T-cell (primary cell): ENCODE data around the gene RAB11FIP4. TPM values are rescaled to one million over a fixed set of nuclear protein-coding genes. Genes with fewer than 3 reads are reported as not detected.

Experiments
- ATAC-seq, 4 experiments: fragments of 200-7000 bp in 3 of 4; fragments of 150-1000 bp in 1 of 4; cut with Tn5 transposase; replicated peaks in 1 of 4; 1 replicate in 3 of 4; 2 replicates in 1 of 4; pipeline ENCODE4 v1.10.0; 2021; ENCODE audit warnings: moderate library complexity in 3 of 4, mild to moderate bottlenecking in 2 of 4, moderate number of reproducible peaks in 1 of 4
- CTCF ChIA-PET, 2 donors: fragments of 300-600 bp; sonication (Branson Sonifier 250); formaldehyde crosslinking; loops; one replicate each; lab custom pipeline; 2022; ENCODE audit warnings: antibody characterized with exemption in 2 of 2; lab: Charles Lee
- POLR2A ChIA-PET, 2 donors: fragments of 300-600 bp; sonication (Branson Sonifier 250); formaldehyde crosslinking; loops; one replicate each; lab custom pipeline; 2022; ENCODE audit warnings: antibody characterized with exemption in 2 of 2; lab: Charles Lee
- DNase-seq, 35 experiments: peaks; one replicate each; pipeline versions ENCODE4 v3.0.0 to v3.0.0-alpha.2; 2013 to 2023
- H3K27ac ChIP-seq: one replicate; pipeline ENCODE4 v1.5.1; 2013; ENCODE audit warnings: low read length
- H3K27me3 ChIP-seq, 2 experiments: replicated peaks in 1 of 2; 1 replicate in 1 of 2; 2 replicates in 1 of 2; pipeline versions ENCODE4 v1.6.1 to v1.7.0; 2013; ENCODE audit warnings: low read length in 1 of 2, mixed read lengths in 1 of 2; ENCODE audit not compliant: control insufficient read depth in 2 of 2, insufficient read depth in 2 of 2; ENCODE audit errors: extremely low read depth in 1 of 2
- H3K36me3 ChIP-seq, 2 donors: 1 replicate in 1 of 2; 2 replicates in 1 of 2; pipeline versions ENCODE4 v1.6.1 to v1.7.0; 2013; ENCODE audit warnings: low read length in 1 of 2; ENCODE audit not compliant: control insufficient read depth in 2 of 2, insufficient read depth in 1 of 2; ENCODE audit errors: extremely low read depth in 1 of 2
- H3K4me1 ChIP-seq, 2 experiments: 1 replicate in 1 of 2; 2 replicates in 1 of 2; pipeline versions ENCODE4 v1.6.1 to v1.7.0; 2013; ENCODE audit warnings: low read length in 2 of 2, mixed read lengths in 1 of 2; ENCODE audit not compliant: insufficient read depth in 2 of 2, control insufficient read depth in 1 of 2; ENCODE audit errors: extremely low read depth in 1 of 2
- H3K4me3 ChIP-seq, 2 donors: 1 replicate in 1 of 2; 2 replicates in 1 of 2; pipeline versions ENCODE4 v1.5.1 to v1.7.0; 2013; ENCODE audit warnings: mild to moderate bottlenecking in 2 of 2, low read length in 1 of 2, moderate library complexity in 1 of 2; ENCODE audit not compliant: control insufficient read depth in 1 of 2; ENCODE audit errors: extremely low read depth in 1 of 2
- H3K9me3 ChIP-seq: 2 replicates; pipeline ENCODE4 v1.7.0; 2013
- H3K27ac Mint-ChIP-seq, 2 donors: one replicate each; pipeline ENCODE4 v1.8.0; 2020 to 2021; ENCODE audit warnings: mild to moderate bottlenecking in 2 of 2, mixed read lengths in 2 of 2
- H3K27me3 Mint-ChIP-seq, 2 donors: one replicate each; pipeline ENCODE4 v1.8.0; 2021 to 2022; ENCODE audit warnings: mixed read lengths in 2 of 2
- H3K36me3 Mint-ChIP-seq: one replicate; pipeline ENCODE4 v1.8.0; 2021; ENCODE audit warnings: mixed read lengths
- H3K4me1 Mint-ChIP-seq, 3 donors: one replicate each; pipeline ENCODE4 v1.8.0; 2020 to 2022; ENCODE audit warnings: mixed read lengths in 3 of 3, mild to moderate bottlenecking in 1 of 3
- H3K4me3 Mint-ChIP-seq, 3 donors: one replicate each; pipeline ENCODE4 v1.8.0; 2020 to 2022; ENCODE audit warnings: mild to moderate bottlenecking in 3 of 3, mixed read lengths in 3 of 3, moderate library complexity in 3 of 3
- H3K9me3 Mint-ChIP-seq, 3 donors: one replicate each; pipeline ENCODE4 v1.8.0; 2020 to 2022; ENCODE audit warnings: mixed read lengths in 3 of 3
- WGBS: methylation state at CpG from one replicate; pipeline ENCODE4 v1.1.5; 2013; ENCODE audit warnings: missing lambda C conversion rate; ENCODE audit not compliant: insufficient coverage; 5-methylcytosine and 5-hydroxymethylcytosine counted together
- total RNA-seq, 35 experiments: library from RNA in 6 of 35; stranded (reverse) in 6 of 35; fragments of 120-200 nt in 1 of 35; gene quantifications; one replicate each; pipeline versions ENCODE4 v1.2.1 to v1.2.4 and lab custom pipeline; 2013 to 2026

RAB11FIP4 gene
- total RNA-seq, 5 donors from 2014 or later (not counting 1 experiment from before 2014, with no cell fraction given): 45.6 to 72.6 (median 50.1) TPM

DNA sequence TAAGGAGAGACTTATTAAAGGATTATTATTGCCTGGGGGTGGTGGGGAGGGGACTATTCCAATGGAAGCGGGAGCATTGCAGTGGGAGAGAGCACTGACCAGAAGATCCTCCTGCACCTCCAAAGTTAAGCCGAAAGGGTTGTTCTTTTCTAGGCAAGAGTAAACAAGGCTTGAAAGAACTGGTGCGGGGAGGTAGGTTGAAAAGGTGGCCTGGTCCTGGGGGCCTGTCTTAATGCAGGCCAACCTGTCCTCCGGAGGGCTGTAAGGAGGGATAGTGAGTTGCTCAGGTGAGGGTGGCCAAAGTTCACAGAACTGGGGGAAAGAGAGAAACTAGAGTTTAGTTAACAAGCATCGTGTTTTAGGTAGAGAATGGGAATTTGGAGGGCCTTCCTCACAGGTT lies 65.3 kb downstream of the RAB11FIP4 start:
- Histone ChIP-seq H3K27ac (no peak overlapping the region), H3K27me3 (peaks cover 0 to 3% of the 10 kb centered on the region in 2 experiments), H3K4me3 (no peak overlapping the region), H3K36me3 (no peaks in the 10 kb centered on the region), H3K4me1 (no peaks in the 10 kb centered on the region), H3K9me3 (no peaks in the 10 kb centered on the region)
- Mint-ChIP-seq H3K36me3 (no peaks in the 10 kb centered on the region), H3K9me3 (no peaks in the 10 kb centered on the region), H3K27ac (no peak overlapping the region), H3K4me1 (no peaks in the 10 kb centered on the region), H3K27me3 (no peaks in the 10 kb centered on the region), H3K4me3 (no peak overlapping the region)
- ATAC-seq (no peak), DNase-seq (no peak)
- 75% methylated on average over 4 of the region's 5 CpGs for WGBS
- CTCF ChIA-PET: interaction anchor here in 1 of 2 donors (0.5 kb wide), 1 partner anchor 175 kb away, joined by 4 read pairs; no protein-coding TSS in a partner anchor
- POLR2A ChIA-PET: interaction anchor here in 1 of 2 donors (0.6 kb wide), 1 partner anchor 817 kb away, joined by 3 read pairs; no protein-coding TSS in a partner anchor

DNA sequence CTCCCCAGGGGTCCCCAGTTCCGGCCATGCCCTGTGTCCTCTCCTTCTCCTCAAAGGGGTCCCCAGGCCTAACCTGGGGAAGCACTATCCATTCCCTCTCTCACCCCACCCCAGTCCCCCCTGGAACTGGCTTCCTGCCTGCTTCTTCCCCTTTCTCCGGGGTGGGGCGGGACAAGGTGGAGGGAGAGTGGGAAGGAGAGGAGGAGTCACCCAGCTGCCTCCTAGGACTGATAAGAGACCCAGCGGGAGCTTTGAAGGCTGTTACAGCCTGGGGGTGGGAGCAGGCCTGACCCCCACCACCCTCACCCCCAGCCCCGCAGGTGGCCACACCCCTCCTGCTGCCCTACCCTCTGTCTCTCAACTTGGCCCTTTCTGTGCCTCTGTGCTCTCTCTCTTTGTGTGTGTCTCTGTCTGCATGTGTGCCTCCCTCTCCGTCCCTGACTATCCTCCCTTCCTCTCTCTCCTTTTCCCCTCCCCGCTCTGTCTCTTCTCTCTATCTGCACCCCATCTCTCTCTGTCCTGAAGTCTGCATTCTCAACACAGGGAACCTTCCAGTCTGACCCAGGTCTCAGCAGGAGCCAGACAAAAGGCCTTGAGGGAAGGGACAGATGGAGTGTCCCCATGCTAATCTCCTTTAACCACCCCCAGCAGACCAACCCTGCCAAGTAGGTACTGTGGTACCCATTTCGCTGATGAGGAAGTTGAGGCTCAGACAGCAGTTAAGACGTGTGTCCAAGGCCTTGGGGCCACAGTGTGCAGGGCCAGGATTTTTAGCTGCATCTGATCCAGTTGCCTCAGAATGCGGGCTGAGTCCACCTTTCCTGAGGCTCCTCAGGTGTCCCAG lies 66.1 kb downstream of the RAB11FIP4 start:
- no peaks in the 10 kb centered on the region for H3K36me3 Mint-ChIP-seq
- ChIA-PET CTCF (no interaction called here), POLR2A (no interaction called here)
- 93% methylated on average over 5 of the region's 10 CpGs for WGBS
- DNase-seq (no peak), ATAC-seq (no peak)
- Histone ChIP-seq H3K27me3 (peaks cover 0 to 3% of the 10 kb centered on the region in 2 experiments), H3K4me3 (no peak overlapping the region), H3K27ac (no peak overlapping the region), H3K9me3 (no peaks in the 10 kb centered on the region), H3K36me3 (no peaks in the 10 kb centered on the region), H3K4me1 (no peaks in the 10 kb centered on the region)
- H3K9me3 Mint-ChIP-seq: no peaks in the 10 kb centered on the region
- H3K4me3 Mint-ChIP-seq: no peak overlapping the region
- H3K4me1 Mint-ChIP-seq: no peaks in the 10 kb centered on the region
- H3K27me3 Mint-ChIP-seq: no peaks in the 10 kb centered on the region
- H3K27ac Mint-ChIP-seq: no peak overlapping the region

DNA sequence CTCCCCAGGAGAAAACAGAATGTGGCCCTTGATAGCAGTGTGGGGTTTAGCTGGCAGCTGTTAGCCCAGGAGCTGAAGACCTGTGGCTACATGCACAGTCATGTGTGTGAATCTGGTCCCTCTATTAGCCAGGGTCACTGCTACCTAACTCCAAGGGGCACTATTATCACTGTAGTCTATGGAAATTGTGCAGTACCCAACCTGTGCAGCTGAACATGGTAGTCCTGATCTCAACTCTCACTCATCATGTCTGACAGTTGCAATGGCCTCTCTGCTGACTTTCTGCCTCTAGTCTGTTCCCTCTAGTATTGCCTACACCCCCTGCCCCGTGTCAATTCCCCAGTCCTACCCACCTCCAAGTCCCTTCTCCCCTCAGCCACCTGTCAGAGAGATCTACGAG lies 67.4 kb downstream of the RAB11FIP4 start:
- Mint-ChIP-seq H3K4me1 (no peaks in the 10 kb centered on the region), H3K27me3 (no peaks in the 10 kb centered on the region), H3K4me3 (no peak overlapping the region), H3K9me3 (no peaks in the 10 kb centered on the region), H3K27ac (no peak overlapping the region), H3K36me3 (no peaks in the 10 kb centered on the region)
- Histone ChIP-seq H3K4me3 (no peak overlapping the region), H3K9me3 (no peaks in the 10 kb centered on the region), H3K4me1 (no peaks in the 10 kb centered on the region), H3K27ac (no peak overlapping the region), H3K27me3 (peaks cover 0 to 3% of the 10 kb centered on the region in 2 experiments), H3K36me3 (no peaks in the 10 kb centered on the region)
- ChIA-PET CTCF (no interaction called here), POLR2A (no interaction called here)
- DNase-seq: no peak
- ATAC-seq: no peak
- 38% methylated on average over 1 of the region's 2 CpGs for WGBS

DNA sequence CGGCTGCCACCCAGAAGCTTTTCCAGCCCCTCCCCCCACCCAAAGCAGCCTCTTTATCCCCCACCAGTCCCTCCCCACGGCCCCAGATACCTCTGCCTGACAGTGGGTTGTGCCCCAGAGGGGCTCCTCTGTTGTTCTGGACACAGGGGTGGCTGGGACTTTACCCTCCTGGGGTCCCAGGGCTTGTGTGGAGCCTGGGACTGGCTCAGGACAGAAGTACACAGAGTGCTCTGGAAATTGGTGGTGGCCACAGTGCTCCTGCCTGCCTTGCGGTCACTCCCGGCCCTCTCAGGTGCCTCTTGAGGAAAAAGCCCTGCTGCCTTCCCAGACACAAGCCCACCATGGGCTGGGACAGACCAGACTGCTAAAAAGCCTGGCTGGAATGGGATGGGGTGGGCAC lies 68.2 kb downstream of the RAB11FIP4 start:
- H3K27me3 ChIP-seq: peaks cover 0 to 3% of the 10 kb centered on the region in 2 experiments
- no peak overlapping the region for H3K4me3 Mint-ChIP-seq
- H3K27me3 Mint-ChIP-seq: no peaks in the 10 kb centered on the region
- WGBS: no CpG with 5 or more reads among the region's 4 CpGs
- H3K4me1 ChIP-seq: no peaks in the 10 kb centered on the region
- no peak overlapping the region for H3K27ac ChIP-seq
- no peaks in the 10 kb centered on the region for H3K36me3 Mint-ChIP-seq
- no peaks in the 10 kb centered on the region for H3K9me3 Mint-ChIP-seq
- no peak for ATAC-seq
- no peaks in the 10 kb centered on the region for H3K36me3 ChIP-seq
- no peak overlapping the region for H3K27ac Mint-ChIP-seq
- H3K4me1 Mint-ChIP-seq: no peaks in the 10 kb centered on the region
- no peak overlapping the region for H3K4me3 ChIP-seq
- no peaks in the 10 kb centered on the region for H3K9me3 ChIP-seq
- ChIA-PET CTCF (no interaction called here), POLR2A (no interaction called here)
- no peak for DNase-seq

DNA sequence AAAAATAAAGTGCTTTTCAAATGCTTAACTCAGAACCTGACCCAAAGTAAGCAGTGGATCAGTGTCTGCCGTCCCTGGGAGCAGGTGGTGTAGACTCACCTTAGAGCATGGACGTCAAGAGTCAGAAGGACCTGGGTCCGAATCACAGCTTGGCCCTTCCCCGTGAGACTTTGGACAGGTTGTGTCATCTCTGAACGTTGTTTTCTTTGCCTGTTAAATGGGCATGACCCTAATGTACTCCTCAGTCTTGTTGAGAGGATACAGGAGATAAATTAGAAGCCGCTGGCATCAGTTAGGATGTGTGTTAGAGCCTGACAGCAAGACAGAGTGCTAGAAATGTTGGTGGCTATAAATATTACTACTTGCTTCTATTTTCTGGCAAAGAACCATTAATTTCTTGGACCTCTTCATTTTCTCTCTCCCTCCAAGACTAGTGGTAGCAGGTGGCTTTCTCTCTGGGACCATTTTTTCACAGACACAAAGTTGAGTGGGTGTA lies 68.8 kb downstream of the RAB11FIP4 start:
- no peak overlapping the region for H3K27ac ChIP-seq
- no peak overlapping the region for H3K4me3 ChIP-seq
- Mint-ChIP-seq H3K4me3 (no peak overlapping the region), H3K36me3 (no peaks in the 10 kb centered on the region), H3K27ac (no peak overlapping the region), H3K9me3 (no peaks in the 10 kb centered on the region), H3K27me3 (no peaks in the 10 kb centered on the region), H3K4me1 (no peaks in the 10 kb centered on the region)
- H3K27me3 ChIP-seq: peaks cover 0 to 3% of the 10 kb centered on the region in 2 experiments
- DNase-seq (no peak), ATAC-seq (no peak)
- CTCF ChIA-PET: interaction anchor here in 1 of 2 donors (0.6 kb wide), 1 partner anchor 37 kb away, joined by 3 read pairs; no protein-coding TSS in a partner anchor
- WGBS: 73% methylated on average over 5 of the region's 6 CpGs
- H3K36me3 ChIP-seq: no peaks in the 10 kb centered on the region
- H3K4me1 ChIP-seq: no peaks in the 10 kb centered on the region
- POLR2A ChIA-PET: no interaction called here
- no peaks in the 10 kb centered on the region for H3K9me3 ChIP-seq

DNA sequence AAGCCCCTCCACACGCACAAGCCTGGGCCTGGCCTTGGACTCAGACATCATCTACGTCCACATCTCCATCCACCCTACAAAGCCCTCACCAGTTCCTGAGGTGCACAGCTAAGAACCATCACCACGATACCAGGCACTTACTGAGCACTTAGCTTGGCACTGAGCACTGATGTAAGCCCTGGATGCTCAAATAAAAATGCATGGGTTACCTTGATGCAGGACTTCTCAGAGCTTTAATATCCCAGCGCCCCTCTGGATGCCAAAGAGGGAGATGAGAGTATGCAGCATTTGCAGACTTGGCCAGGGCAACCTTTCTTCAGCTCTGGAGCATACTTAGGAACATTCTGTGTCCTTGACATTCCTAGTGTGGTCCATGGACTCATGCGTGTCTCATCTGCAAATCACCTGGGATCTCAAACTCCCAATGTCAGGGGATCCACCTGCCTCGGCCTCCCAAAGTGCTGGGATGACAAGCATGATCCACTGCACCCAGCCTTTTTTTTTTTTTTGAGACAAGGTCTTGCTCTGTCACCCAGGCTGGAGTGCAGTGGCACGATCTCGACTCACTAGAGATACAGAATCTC lies 69.8 kb downstream of the RAB11FIP4 start:
- no peak overlapping the region for H3K4me3 ChIP-seq
- no peak for ATAC-seq
- ChIA-PET CTCF (interaction anchor here in 1 of 2 donors (0.6 kb wide), 2 partner anchors 12 to 38 kb away, joined by 3 to 5 read pairs; no protein-coding TSS in a partner anchor), POLR2A (interaction anchor here in 1 of 2 donors (0.5 kb wide), 1 partner anchor 109 kb away, joined by 3 read pairs; no protein-coding TSS in a partner anchor)
- H3K27ac ChIP-seq: no peak overlapping the region
- DNase-seq: no peak
- Mint-ChIP-seq H3K36me3 (no peaks in the 10 kb centered on the region), H3K4me3 (no peak overlapping the region), H3K9me3 (no peaks in the 10 kb centered on the region), H3K27me3 (no peaks in the 10 kb centered on the region), H3K4me1 (no peaks in the 10 kb centered on the region), H3K27ac (no peak overlapping the region)
- WGBS: 80% methylated on average over 5 of the region's 8 CpGs
- no peaks in the 10 kb centered on the region for H3K36me3 ChIP-seq
- H3K4me1 ChIP-seq: no peaks in the 10 kb centered on the region
- no peaks in the 10 kb centered on the region for H3K27me3 ChIP-seq
- no peaks in the 10 kb centered on the region for H3K9me3 ChIP-seq
